H1 (cell line): ENCODE results near the gene RASA4B. TPM values are rescaled to one million over a fixed set of nuclear protein-coding genes. Genes with fewer than 3 reads are reported as not detected.
"Not testable (repeated sequence)": the region's sequence is repeated elsewhere in the genome, so short reads cannot be mapped to it uniquely, and the experiment has no call there.

Experiments used
- CTCF ChIA-PET: fragments of 300-600 bp; sonication (Branson Sonifier 250); formaldehyde crosslinking; loops from one replicate; lab custom pipeline; 2021; ENCODE audit not compliant: partially characterized antibody; lab: Charles Lee
- POLR2A ChIA-PET: fragments of 300-600 bp; sonication (Branson Sonifier 250); formaldehyde crosslinking; loops from one replicate; lab custom pipeline; 2021; ENCODE audit warnings: inconsistent platforms; ENCODE audit not compliant: partially characterized antibody; lab: Charles Lee
- DNase-seq, 2 experiments: peaks; one replicate each; pipeline versions ENCODE4 v3.0.0 to v3.0.0-alpha.2; 2010 to 2022; ENCODE audit warnings: low spot score in 2 of 2, low read depth in 1 of 2, mixed read lengths in 1 of 2
- FAIRE-seq: peaks from 2 replicates; lab custom pipeline; 2011; peaks lifted over from hg19 to GRCh38; lab: Jason Lieb, UNC
- H2AFZ ChIP-seq: 2 replicates; pipeline ENCODE4 v1.8.1; 2012; ENCODE audit warnings: low read length, inconsistent platforms
- H2AK5ac ChIP-seq: 2 replicates; pipeline ENCODE4 v1.6.1; 2013; ENCODE audit warnings: low read depth, low read length
- H2BK120ac ChIP-seq: replicated peaks from 2 replicates; pipeline ENCODE3; 2013; ENCODE audit warnings: low read depth, low read length, inconsistent platforms
- H2BK12ac ChIP-seq: 2 replicates; pipeline ENCODE4 v1.6.1; 2013; ENCODE audit warnings: low read depth, low read length
- H2BK15ac ChIP-seq: 2 replicates; pipeline ENCODE4 v1.6.1; 2013; ENCODE audit warnings: low read length
- H2BK20ac ChIP-seq: 2 replicates; pipeline ENCODE4 v1.6.1; 2013; ENCODE audit warnings: low read length
- H2BK5ac ChIP-seq: 2 replicates; pipeline ENCODE4 v1.6.1; 2013; ENCODE audit warnings: low read depth, low read length
- H3K14ac ChIP-seq: 2 replicates; pipeline ENCODE4 v1.6.1; 2013; ENCODE audit warnings: inconsistent platforms; ENCODE audit not compliant: insufficient read length
- H3K18ac ChIP-seq: 2 replicates; pipeline ENCODE4 v1.6.1; 2013; ENCODE audit warnings: low read length; ENCODE audit errors: extremely low read depth
- H3K23ac ChIP-seq: 2 replicates; pipeline ENCODE4 v1.6.1; 2013; ENCODE audit warnings: inconsistent platforms; ENCODE audit not compliant: insufficient read length
- H3K23me2 ChIP-seq: 2 replicates; pipeline ENCODE4 v1.6.1; 2013; ENCODE audit warnings: low read depth, low read length
- H3K27ac ChIP-seq: 2 replicates; pipeline ENCODE4 v1.6.1; 2011; ENCODE audit warnings: low read depth, low read length, inconsistent platforms
- H3K27me3 ChIP-seq, 4 experiments: replicated peaks in 1 of 4; 1 replicate in 1 of 4; 2 replicates in 3 of 4; pipeline versions ENCODE4 v1.6.1 to v1.8.1; 2011 to 2013; ENCODE audit warnings: low read length in 3 of 4, mild to moderate bottlenecking in 3 of 4, inconsistent platforms in 2 of 4, mixed read lengths in 2 of 4, moderate library complexity in 1 of 4; ENCODE audit not compliant: control insufficient read depth in 3 of 4, insufficient read depth in 3 of 4; ENCODE audit errors: extremely low read depth in 1 of 4
- H3K36me3 ChIP-seq, 4 experiments: 2 replicates each; pipeline versions ENCODE4 v1.6.1 to v1.8.1; 2011 to 2013; ENCODE audit warnings: mild to moderate bottlenecking in 4 of 4, low read length in 3 of 4, moderate library complexity in 2 of 4, control low read depth in 1 of 4, inconsistent platforms in 1 of 4; ENCODE audit not compliant: insufficient read depth in 4 of 4, control insufficient read depth in 2 of 4
- H3K4ac ChIP-seq: replicated peaks from 2 replicates; pipeline ENCODE3; 2013; ENCODE audit warnings: low read length, low read depth, mixed read lengths, inconsistent platforms; ENCODE audit not compliant: insufficient read length
- H3K4me1 ChIP-seq, 4 experiments: replicated peaks in 1 of 4; 1 replicate in 1 of 4; 2 replicates in 3 of 4; pipeline versions ENCODE4 v1.6.1 to v1.8.1; 2011 to 2013; ENCODE audit warnings: low read length in 3 of 4, inconsistent platforms in 2 of 4, mixed read lengths in 1 of 4; ENCODE audit not compliant: insufficient read depth in 4 of 4, control insufficient read depth in 3 of 4
- H3K4me2 ChIP-seq, 2 experiments: 2 replicates each; pipeline versions ENCODE4 v1.6.1 to v1.8.1; 2011 to 2013; ENCODE audit warnings: low read depth in 2 of 2, low read length in 2 of 2, control low read depth in 1 of 2, inconsistent platforms in 1 of 2, mild to moderate bottlenecking in 1 of 2; ENCODE audit not compliant: insufficient read depth in 1 of 2
- H3K4me3 ChIP-seq, 4 experiments: fragments of 200-600, 300-600 bp in 1 of 4; sonication (generic), shearing (Covaris generic), sonication (Bioruptor Twin) in 1 of 4; 2 replicates each; pipeline versions ENCODE4 v1.5.1 to v1.8.1; 2011 to 2016; ENCODE audit warnings: low read length in 4 of 4, low read depth in 3 of 4, control low read depth in 2 of 4, inconsistent platforms in 2 of 4, mild to moderate bottlenecking in 2 of 4, mixed read lengths in 1 of 4, moderate library complexity in 1 of 4; ENCODE audit not compliant: insufficient read depth in 2 of 4; ENCODE audit errors: extremely low read depth in 1 of 4
- H3K56ac ChIP-seq: replicated peaks from 2 replicates; pipeline ENCODE3; 2013; ENCODE audit warnings: low read depth, mild to moderate bottlenecking, mixed read lengths, low read length, inconsistent platforms; ENCODE audit not compliant: insufficient read length
- H3K79me1 ChIP-seq: 2 replicates; pipeline ENCODE4 v1.6.1; 2013; ENCODE audit warnings: low read depth, low read length, control low read depth
- H3K79me2 ChIP-seq, 2 experiments: 2 replicates each; pipeline versions ENCODE4 v1.6.1 to v1.8.1; 2012 to 2013; ENCODE audit warnings: low read length in 2 of 2, mild to moderate bottlenecking in 2 of 2, inconsistent platforms in 1 of 2; ENCODE audit not compliant: insufficient read depth in 2 of 2, control insufficient read depth in 1 of 2
- H3K9ac ChIP-seq, 4 experiments: replicated peaks in 1 of 4; 1 replicate in 1 of 4; 2 replicates in 3 of 4; pipeline versions ENCODE4 v1.6.1 to v1.8.1; 2011 to 2013; ENCODE audit warnings: low read depth in 3 of 4, low read length in 3 of 4, control low read depth in 2 of 4, mild to moderate bottlenecking in 2 of 4, moderate library complexity in 2 of 4, inconsistent platforms in 1 of 4; ENCODE audit errors: extremely low read depth in 1 of 4
- H3K9me3 ChIP-seq, 2 experiments: 2 replicates each; pipeline versions ENCODE4 v1.6.1 to v1.8.1; 2012 to 2013; ENCODE audit warnings: mild to moderate bottlenecking in 2 of 2, moderate library complexity in 2 of 2, control low read depth in 1 of 2, inconsistent platforms in 1 of 2, low read depth in 1 of 2, low read length in 1 of 2, mixed read lengths in 1 of 2; ENCODE audit not compliant: insufficient read depth in 2 of 2
- H4K20me1 ChIP-seq, 2 experiments: replicated peaks in 1 of 2; 2 replicates each; pipeline versions ENCODE3 to v1.8.1; 2011 to 2013; ENCODE audit warnings: inconsistent platforms in 2 of 2, low read length in 2 of 2, mild to moderate bottlenecking in 1 of 2; ENCODE audit not compliant: insufficient read depth in 2 of 2, control insufficient read depth in 1 of 2
- H4K5ac ChIP-seq: 2 replicates; pipeline ENCODE4 v1.6.1; 2013; ENCODE audit warnings: low read length, low read depth, mixed read lengths, inconsistent platforms; ENCODE audit not compliant: insufficient read length
- H4K8ac ChIP-seq: 2 replicates; pipeline ENCODE4 v1.8.0; 2013; ENCODE audit warnings: mild to moderate bottlenecking, moderate library complexity, low read length, inconsistent platforms; ENCODE audit not compliant: insufficient read depth; ENCODE audit errors: extremely low read depth
- H4K91ac ChIP-seq: replicated peaks from 2 replicates; pipeline ENCODE3; 2013; ENCODE audit warnings: low read length, mixed read lengths, inconsistent platforms; ENCODE audit not compliant: insufficient read length
- WGBS, 2 experiments: shearing (Covaris generic) in 1 of 2; methylation state at CpG; one replicate each; pipeline versions ENCODE4 v1.1.6 to v1.1.7; 2013 to 2015; ENCODE audit warnings: low lambda C conversion rate in 2 of 2, mixed read lengths in 2 of 2, inconsistent platforms in 1 of 2, low coverage in 1 of 2, missing lambda C conversion rate in 1 of 2; ENCODE audit not compliant: insufficient replicate concordance in 2 of 2, insufficient coverage in 1 of 2, insufficient read length in 1 of 2; ENCODE audit errors: extremely low coverage in 1 of 2, missing lambda C conversion rate in 1 of 2; 5-methylcytosine and 5-hydroxymethylcytosine counted together
- polyA plus RNA-seq, 7 experiments: library from polyadenylated mRNA; depleted of rRNA in 3 of 7; stranded (reverse) in 5 of 7; unstranded in 2 of 7; fragments of >200 nt in 5 of 7; fragments of 200-250 nt in 2 of 7; gene quantifications; 1 replicate in 5 of 7; 2 replicates in 1 of 7; 4 replicates in 1 of 7; pipeline versions ENCODE4 v1.2.1 to v1.2.3, GENCODE V29; 2011 to 2013; ENCODE audit warnings: missing spikeins in 2 of 7, mixed read lengths in 2 of 7
- total RNA-seq: library from RNA; stranded (reverse); fragmentation: NEBNext Ultra II Directional; extraction: Animal tissue kit (Norgen Biotek cat#: 25700); gene quantifications from 2 replicates; pipeline ENCODE4 v1.2.1, GENCODE V29; 2021

The RASA4B gene
- total and polyA plus RNA-seq, 2 of the 8 experiments (the other 6 are each of a cell fraction or from before 2014, with no cell fraction given): 3.4 to 6.7 TPM

DNA sequence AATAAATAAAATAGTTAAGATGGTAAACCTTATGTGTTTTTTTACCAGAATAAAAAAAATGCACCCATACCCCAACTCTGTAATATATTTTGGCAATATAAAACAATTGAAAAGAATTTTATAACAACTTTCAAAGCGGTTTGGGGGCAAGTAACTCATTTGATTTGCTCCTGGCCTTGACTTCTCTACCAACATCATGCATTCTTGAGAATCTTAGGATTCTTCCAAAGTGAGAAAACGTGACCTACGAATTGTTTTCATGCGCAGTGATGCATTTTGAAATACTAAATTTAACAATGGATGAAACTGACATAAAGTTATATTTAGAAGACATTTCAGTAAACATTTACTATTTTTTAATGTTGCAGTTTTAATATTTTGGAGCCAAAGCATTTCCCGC, 3.2 kb upstream of the RASA4B start:
- H3K79me2 ChIP-seq, H3K79me1 ChIP-seq, FAIRE-seq, H3K14ac ChIP-seq, H4K20me1 ChIP-seq, POLR2A ChIA-PET, H4K5ac ChIP-seq, H2BK15ac ChIP-seq, H3K4me3 ChIP-seq, H2BK5ac ChIP-seq, H3K4ac ChIP-seq, H3K36me3 ChIP-seq, H3K4me1 ChIP-seq, DNase-seq, H3K9ac ChIP-seq, H3K4me2 ChIP-seq, H2BK20ac ChIP-seq, H3K9me3 ChIP-seq, H3K27ac ChIP-seq, H3K18ac ChIP-seq, H4K8ac ChIP-seq, H2BK12ac ChIP-seq, H3K56ac ChIP-seq, H4K91ac ChIP-seq, H2AFZ ChIP-seq, H2BK120ac ChIP-seq, CTCF ChIA-PET, H3K27me3 ChIP-seq, H3K23me2 ChIP-seq, H3K23ac ChIP-seq, H2AK5ac ChIP-seq: not testable (repeated sequence)
- 60% methylated on average over 4 of the region's 5 CpGs; no CpG with 5 or more reads in 1 of the 2 experiments for WGBS, 2 experiments

DNA sequence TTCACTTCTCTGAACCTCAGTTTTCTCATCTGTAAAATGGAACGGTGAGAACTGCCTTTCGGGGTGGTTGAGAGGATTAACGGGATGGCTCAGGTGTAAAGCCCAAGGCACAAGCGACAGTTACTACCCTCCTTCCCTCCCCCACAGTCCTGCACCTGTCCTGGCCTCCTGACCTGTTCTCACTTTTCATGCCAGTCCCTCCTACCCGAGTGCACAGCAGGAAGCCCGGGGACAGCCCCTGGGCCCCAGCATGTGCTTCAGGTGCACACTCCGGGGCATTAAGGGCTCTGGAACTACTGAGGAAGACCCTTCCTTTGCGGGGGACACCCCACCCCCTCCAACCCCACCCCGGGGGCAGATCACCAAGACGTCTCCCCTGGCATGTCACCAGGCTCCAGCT, 626 bp downstream of the RASA4B start:
- H2BK15ac ChIP-seq, H3K9me3 ChIP-seq, H4K20me1 ChIP-seq, H2BK5ac ChIP-seq, H2AK5ac ChIP-seq, DNase-seq, H3K27ac ChIP-seq, FAIRE-seq, H3K4me3 ChIP-seq, H3K9ac ChIP-seq, H3K4me2 ChIP-seq, H3K27me3 ChIP-seq, POLR2A ChIA-PET, H4K8ac ChIP-seq, H4K5ac ChIP-seq, H3K79me1 ChIP-seq, H3K23me2 ChIP-seq, H3K4me1 ChIP-seq, H3K79me2 ChIP-seq, H2AFZ ChIP-seq, CTCF ChIA-PET, H3K36me3 ChIP-seq, H3K14ac ChIP-seq, H4K91ac ChIP-seq, H2BK20ac ChIP-seq, H3K23ac ChIP-seq, H2BK120ac ChIP-seq, H2BK12ac ChIP-seq, H3K4ac ChIP-seq, H3K56ac ChIP-seq, H3K18ac ChIP-seq: not testable (repeated sequence)
- no CpG with 5 or more reads among the region's 10 CpGs for WGBS, 2 experiments
